GM21390 (cell line): Measurements from ENCODE around the gene TIMM10.
A peak's percentile ranks its signal among the peaks of the same experiment; 100 is the strongest.

Experiments
- ATAC-seq: cut with Tn5 transposase; IDR thresholded peaks from one replicate; pipeline ENCODE4 v1.9.1; 2021; ENCODE audit not compliant: unreplicated experiment

The TIMM10 gene

GRCh38 chr11:57530596-57531507 lies at the start of gene TIMM10:
Gene TIMM10, minus strand, starts transcription at chr11:57530754. Its CDS starts 565 bp downstream, at chr11:57530189.
- peak; percentile 98 for ATAC-seq

- ATAC-seq = no peak
Measured at GRCh38 chr11:57574061-57574460, 43.5 kb upstream of the TIMM10 start.

- ATAC-seq = no peak
Measured at GRCh38 chr11:57571606-57572005, 41.1 kb upstream of the TIMM10 start.

GRCh38 chr11:57568330-57568766 lies 37.8 kb upstream of the TIMM10 start:
- ATAC-seq = peak; percentile 6

- peak; percentile 69 for ATAC-seq
Measured at GRCh38 chr11:57567515-57568329, 37.2 kb upstream of the TIMM10 start, which contains the start of gene UBE2L6. Gene UBE2L6, minus strand, starts transcription at chr11:57567672. Its CDS starts 61 bp downstream, at chr11:57567611.

GRCh38 chr11:57566905-57567514 lies 36.5 kb upstream of the TIMM10 start:
- peak; percentile 4 for ATAC-seq

- peak; percentile 64 for ATAC-seq
Measured at GRCh38 chr11:57566005-57566904, 35.7 kb upstream of the TIMM10 start.

GRCh38 chr11:57562596-57562995 lies 32.0 kb upstream of the TIMM10 start:
- no peak for ATAC-seq

GRCh38 chr11:57560146-57560545 lies 29.6 kb upstream of the TIMM10 start:
- no peak for ATAC-seq

GRCh38 chr11:57556041-57556440 lies 25.5 kb upstream of the TIMM10 start:
- ATAC-seq = no peak

- ATAC-seq = no peak
Measured at GRCh38 chr11:57555393-57555792, 24.8 kb upstream of the TIMM10 start.

- no peak for ATAC-seq
Measured at GRCh38 chr11:57552479-57552878, 21.9 kb upstream of the TIMM10 start.

- ATAC-seq = no peak
Measured at GRCh38 chr11:57551941-57552340, 21.4 kb upstream of the TIMM10 start.

- ATAC-seq = no peak
Measured at GRCh38 chr11:57549983-57550382, 19.4 kb upstream of the TIMM10 start.

- ATAC-seq = peak; percentile 85
Measured at GRCh38 chr11:57547854-57548377, 17.4 kb upstream of the TIMM10 start.

- ATAC-seq = no peak
Measured at GRCh38 chr11:57546869-57547475, 16.4 kb upstream of the TIMM10 start.

GRCh38 chr11:57546451-57546850 lies 15.9 kb upstream of the TIMM10 start:
- ATAC-seq = no peak

GRCh38 chr11:57545883-57546282 lies 15.3 kb upstream of the TIMM10 start:
- ATAC-seq = no peak

GRCh38 chr11:57544566-57544965 lies 14.0 kb upstream of the TIMM10 start:
- no peak for ATAC-seq

GRCh38 chr11:57543593-57543992 lies 13.0 kb upstream of the TIMM10 start:
- ATAC-seq = no peak
